HS-27A (cell line): ENCODE data around the gene PGM2L1.
"Not testable (repeated sequence)": the region's sequence is repeated elsewhere in the genome, so short reads cannot be mapped to it uniquely, and the experiment has no call there.

ENCODE experiments used
- DNase-seq: peaks from one replicate; pipeline ENCODE4 v3.0.0-alpha.2; 2012; ENCODE audit warnings: low read depth, missing footprints

PGM2L1 gene

DNA sequence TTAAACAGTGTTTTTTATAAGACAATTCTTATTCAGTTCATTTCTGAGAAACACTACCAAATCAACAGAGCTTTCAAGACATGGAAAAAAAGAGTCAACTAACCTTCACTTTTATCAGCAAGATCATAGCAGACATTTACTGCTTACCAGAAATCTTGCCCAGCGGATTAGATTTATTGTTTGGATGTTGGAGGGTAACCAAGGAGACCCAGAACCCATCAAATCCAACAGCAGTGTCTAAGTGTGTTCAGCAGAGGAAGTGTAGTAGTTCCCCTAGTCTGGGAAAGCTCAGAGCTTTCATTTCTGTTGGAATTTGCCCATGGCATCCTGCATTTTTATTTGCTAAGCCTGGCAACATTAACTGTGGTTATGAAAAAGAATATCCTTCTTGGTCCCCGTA is 2.4 kb upstream of the PGM2L1 start:
- DNase-seq: no peak

- DNase-seq: no peak
These were observed 561 bp downstream of the PGM2L1 start for GRCh38 chr11:74397501-74398243.

DNA sequence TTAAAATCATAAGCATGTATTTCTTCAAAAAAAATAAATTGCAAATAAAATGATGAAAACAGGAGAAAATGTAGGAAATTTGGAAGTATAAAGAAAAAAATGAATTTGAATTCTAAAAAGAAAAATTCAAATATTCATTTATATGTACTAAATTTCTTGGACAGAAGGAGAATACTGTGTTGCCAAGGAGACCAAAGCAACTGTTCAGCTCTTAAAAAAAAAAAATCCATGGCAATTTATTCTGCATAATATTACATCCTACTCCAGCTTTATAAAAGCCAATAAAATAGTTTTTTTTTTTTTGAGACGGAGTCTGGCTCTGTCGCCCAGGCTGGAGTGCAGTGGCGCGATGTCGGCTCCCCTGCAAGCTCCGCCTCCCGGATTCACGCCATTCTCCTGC is 6.0 kb downstream of the PGM2L1 start:
- DNase-seq: no peak

GRCh38 chr11:74391193-74391592 is 7.0 kb downstream of the PGM2L1 start:
- no peak for DNase-seq

- no peak for DNase-seq
These were observed 7.5 kb downstream of the PGM2L1 start for GRCh38 chr11:74390697-74391096.

DNA sequence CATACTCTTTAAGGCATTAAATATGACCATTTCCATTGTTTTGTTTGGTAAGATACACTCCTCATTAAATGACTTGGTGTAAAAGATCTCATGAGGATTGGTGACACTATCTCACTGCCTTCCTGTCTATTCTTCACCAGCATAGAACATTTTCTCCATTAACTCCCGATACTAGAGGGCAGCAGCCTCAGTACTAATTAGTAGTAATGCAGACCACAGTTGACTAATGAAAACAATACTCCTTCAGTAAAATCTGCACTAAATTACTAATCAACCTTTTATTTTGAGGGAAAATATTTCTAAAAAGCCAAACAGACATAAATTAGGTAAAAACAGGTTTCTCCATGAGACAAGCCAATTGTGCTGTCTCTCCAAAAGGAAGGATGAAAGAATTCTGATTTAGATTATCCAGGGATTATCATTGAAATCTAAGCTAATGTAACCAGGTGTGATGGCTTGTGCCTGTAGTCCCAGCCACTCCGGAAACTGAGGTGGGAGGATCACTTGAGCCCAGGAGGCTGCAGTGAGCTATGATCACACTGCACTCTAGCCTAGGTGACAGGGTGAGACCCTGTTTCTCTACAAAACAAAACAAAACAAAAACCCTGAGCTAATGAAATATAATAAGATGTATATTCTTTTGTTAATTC is 9.4 kb downstream of the PGM2L1 start:
- no peak for DNase-seq

DNA sequence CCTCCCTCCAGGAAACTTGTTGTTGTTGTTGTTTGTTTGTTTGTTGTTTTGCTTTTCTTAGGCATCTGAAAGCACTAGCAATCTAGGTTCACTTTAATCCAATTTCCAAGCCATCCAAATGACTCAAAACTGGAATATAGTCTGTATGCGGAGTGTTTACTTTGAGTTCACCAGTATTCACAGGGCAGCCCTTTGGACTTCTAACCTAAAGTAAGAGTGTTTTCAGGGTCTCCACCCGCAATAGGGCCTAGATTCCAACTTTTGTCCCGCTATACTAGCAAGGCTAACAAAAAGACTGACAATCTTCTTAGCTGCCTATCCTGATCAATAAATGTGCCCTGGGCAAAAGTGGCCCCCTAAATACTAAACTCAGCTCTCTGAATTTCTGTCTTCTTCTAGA is 13.6 kb downstream of the PGM2L1 start:
- DNase-seq: no peak

DNA sequence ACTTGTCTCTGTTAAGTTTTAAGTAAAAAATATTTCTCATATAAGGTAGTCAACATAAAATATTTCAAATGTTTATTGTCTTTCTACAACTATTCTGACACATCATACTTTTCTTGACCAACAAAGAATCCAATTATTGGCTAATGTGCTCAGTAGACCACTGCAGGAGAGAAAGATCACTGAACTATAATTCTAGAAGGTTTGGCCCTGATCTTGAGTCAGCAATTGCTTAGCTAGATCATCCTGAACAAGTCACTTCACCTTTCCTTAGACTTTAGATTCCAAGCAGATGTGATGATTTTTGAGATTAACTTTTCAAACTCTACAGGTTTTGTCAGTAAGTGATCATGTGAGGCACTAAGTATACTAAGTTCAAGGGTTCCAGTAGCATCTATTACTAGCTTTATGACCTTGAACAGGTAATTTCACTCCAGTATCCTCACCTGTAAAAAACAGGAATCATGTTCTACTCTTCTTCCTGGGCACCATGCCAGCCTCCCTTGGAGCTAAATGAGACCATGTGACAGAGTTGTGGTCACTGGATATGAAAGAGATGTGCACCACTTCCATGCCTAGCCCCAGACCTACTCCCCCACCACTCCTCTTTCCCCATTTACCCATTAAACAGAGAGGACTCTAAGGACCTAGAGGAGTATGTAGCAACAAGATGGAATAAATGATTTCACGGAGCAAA is 17.3 kb downstream of the PGM2L1 start:
- DNase-seq: no peak

- no peak for DNase-seq
These were observed 20.5 kb downstream of the PGM2L1 start for GRCh38 chr11:74377689-74378088.

GRCh38 chr11:74373382-74373781 is 24.9 kb downstream of the PGM2L1 start:
- no peak for DNase-seq

GRCh38 chr11:74371269-74372052 is 26.8 kb downstream of the PGM2L1 start:
- DNase-seq: no peak

DNA sequence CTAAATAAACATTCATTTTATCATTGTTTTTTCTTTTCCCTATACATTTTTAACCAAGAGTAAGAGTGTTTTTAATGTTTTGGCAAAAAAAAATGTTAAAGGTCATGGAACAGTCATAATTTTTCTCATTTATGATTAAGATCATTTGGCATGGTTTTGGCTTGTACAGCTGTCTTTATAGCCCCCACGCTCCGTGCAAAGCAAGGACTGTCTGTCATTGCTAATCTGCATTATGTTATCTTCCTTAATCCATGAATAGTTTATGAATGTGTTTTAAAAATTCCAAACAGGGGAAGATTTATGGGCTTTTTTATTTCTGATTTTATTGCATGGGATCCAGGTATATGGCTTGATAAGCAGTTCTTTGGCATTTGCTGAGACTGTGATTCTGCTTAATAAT is 28.1 kb downstream of the PGM2L1 start:
- no peak for DNase-seq

- no peak for DNase-seq
These were observed 30.4 kb downstream of the PGM2L1 start for GRCh38 chr11:74367881-74368280.

DNA sequence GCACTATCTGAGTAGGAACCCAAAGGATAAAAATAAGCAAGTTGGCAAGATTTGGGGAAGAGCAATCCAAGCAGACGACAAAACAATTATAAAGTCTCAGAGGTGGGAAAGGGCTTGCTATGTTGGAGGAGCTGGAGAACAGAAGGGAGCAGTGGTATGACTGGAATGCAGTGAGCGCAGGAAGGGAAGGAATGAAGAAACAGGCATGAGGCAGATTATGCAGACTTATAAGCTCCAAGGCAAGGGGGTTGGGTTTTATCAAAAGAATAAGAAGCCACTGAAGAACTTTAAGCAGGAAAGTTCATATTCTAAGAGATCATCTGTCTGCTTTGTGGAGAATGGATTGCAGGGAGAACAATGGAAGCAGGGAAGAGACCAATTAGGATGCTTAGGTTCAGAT is 31.7 kb downstream of the PGM2L1 start:
- DNase-seq: peak; percentile 66

- DNase-seq: not testable (repeated sequence)
These were observed 32.4 kb downstream of the PGM2L1 start for GRCh38 chr11:74365805-74366204.

DNA sequence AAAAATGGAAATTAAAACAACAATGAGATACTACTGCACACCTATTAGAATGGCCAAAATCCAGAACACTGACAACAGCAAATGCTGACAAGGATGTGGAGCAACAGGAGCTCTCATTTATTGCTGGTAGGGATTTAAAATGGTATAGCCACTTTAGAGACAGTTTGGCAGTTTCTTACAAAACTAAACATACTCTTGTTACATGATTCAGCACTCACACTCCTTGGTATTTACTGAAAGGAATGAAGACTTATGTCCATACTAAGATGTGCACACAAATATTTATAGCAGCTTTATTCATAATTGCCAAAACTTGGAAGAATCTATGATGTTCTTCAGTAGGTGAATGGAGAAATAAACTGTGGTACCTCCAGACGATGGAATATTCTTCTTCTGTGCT is 40.8 kb downstream of the PGM2L1 start:
- no peak for DNase-seq

GRCh38 chr11:74355626-74356025 is 42.6 kb downstream of the PGM2L1 start:
- DNase-seq: no peak

GRCh38 chr11:74354036-74354435 is 44.2 kb downstream of the PGM2L1 start:
- DNase-seq: no peak

- no peak for DNase-seq
These were observed 50.9 kb downstream of the PGM2L1 start for GRCh38 chr11:74347381-74347780.

DNA sequence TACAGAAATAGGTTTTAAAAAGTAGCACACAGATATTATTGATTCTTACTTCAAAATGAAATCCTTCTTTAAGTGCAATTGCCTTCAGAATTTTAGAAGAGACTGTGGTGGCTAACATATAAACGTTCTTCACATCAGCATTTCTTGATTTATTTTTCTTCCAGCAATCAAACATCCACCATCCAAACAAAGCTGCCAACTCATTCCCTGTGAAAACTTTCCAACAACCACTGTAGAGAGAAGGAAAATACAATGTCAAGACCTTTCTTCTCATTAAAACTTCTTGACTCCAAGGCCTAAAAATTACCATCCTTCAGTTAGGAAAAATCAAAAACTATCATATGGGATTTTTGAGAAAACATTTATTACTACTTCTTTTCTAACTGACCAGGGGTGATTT is 52.8 kb downstream of the PGM2L1 start:
- no peak for DNase-seq

- no peak for DNase-seq
These were observed 56.3 kb downstream of the PGM2L1 start for GRCh38 chr11:74341921-74342320.

DNA sequence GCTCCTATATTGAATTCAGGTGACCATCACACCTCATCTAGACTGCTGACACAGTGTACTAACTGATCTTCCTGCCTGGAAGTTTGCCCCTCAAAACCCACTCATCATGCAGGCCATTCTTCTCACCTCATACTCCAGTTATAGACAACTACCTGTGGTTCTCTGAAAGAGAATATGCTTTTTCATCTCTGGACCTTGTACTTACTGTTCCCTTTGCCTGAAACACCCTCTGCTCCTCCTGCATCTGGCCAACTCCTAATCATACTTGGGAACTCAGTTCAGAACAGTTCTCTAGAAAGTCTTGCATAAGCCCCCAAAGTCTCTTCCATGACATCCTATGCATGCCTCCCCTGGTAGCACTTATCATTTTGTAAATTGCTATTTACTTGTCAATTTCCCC is 58.6 kb downstream of the PGM2L1 start:
- no peak for DNase-seq

DNA sequence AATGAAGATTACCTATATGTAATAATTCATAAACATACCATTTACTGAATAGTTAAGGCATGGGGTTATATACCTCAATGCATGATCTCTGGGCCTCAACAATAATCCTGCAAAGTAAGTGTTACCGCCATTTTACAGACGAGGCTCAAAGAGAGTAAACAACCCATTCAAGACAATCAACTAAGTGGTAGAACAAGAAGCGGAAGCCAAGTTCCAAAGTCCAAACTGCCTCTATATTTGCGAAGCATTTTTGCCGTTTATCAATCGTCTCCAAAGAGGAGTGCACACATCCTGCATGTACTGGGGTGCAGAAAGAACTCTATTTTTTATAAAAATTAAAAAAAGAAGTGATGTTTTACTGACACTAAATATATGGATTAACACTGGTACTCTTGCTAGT is 59.3 kb downstream of the PGM2L1 start:
- no peak for DNase-seq
